Germinal center (tissue), 1 donor: Measurements from ENCODE around the gene HDAC11.
"Not testable (repeated sequence)": the region's sequence is repeated elsewhere in the genome, so short reads cannot be mapped to it uniquely, and the experiment has no call there.

Experiments used
- DNase-seq: peaks from one replicate; pipeline ENCODE4 v3.0.0; 2012; ENCODE audit warnings: mixed read lengths, low spot score

Gene HDAC11

GRCh38 chr3:13493867-13494441 lies 13.8 kb downstream of the HDAC11 start:
- no peak for DNase-seq

GRCh38 chr3:13494463-13495350 lies 14.6 kb downstream of the HDAC11 start:
- peak; percentile 25 for DNase-seq

GRCh38 chr3:13495351-13495813 lies 15.3 kb downstream of the HDAC11 start:
- no peak for DNase-seq

GRCh38 chr3:13495921-13496723 lies 16.0 kb downstream of the HDAC11 start:
- peak; percentile 45 for DNase-seq

- DNase-seq: no peak
These were observed 16.8 kb downstream of the HDAC11 start for GRCh38 chr3:13496879-13497278.

GRCh38 chr3:13497386-13497785 lies 17.3 kb downstream of the HDAC11 start:
- DNase-seq: no peak

- no peak for DNase-seq
These were observed 18.4 kb downstream of the HDAC11 start for GRCh38 chr3:13498354-13499060.

- DNase-seq: not testable (repeated sequence)
These were observed 19.1 kb downstream of the HDAC11 start for GRCh38 chr3:13499246-13499645.

GRCh38 chr3:13500133-13500885 lies 20.2 kb downstream of the HDAC11 start:
- DNase-seq: peak; percentile 18

GRCh38 chr3:13501056-13501455 lies 20.9 kb downstream of the HDAC11 start:
- no peak for DNase-seq

- no peak for DNase-seq
These were observed 21.4 kb downstream of the HDAC11 start for GRCh38 chr3:13501521-13501920.

- no peak for DNase-seq
These were observed 22.1 kb downstream of the HDAC11 start for GRCh38 chr3:13501958-13502790.

GRCh38 chr3:13502791-13503060 lies 22.6 kb downstream of the HDAC11 start:
- no peak for DNase-seq

- DNase-seq: no peak
These were observed 24.2 kb downstream of the HDAC11 start for GRCh38 chr3:13504161-13504831.

- no peak for DNase-seq
These were observed 25.3 kb downstream of the HDAC11 start for GRCh38 chr3:13505147-13506130.

- DNase-seq: no peak
These were observed 26.1 kb downstream of the HDAC11 start for GRCh38 chr3:13506239-13506638.

GRCh38 chr3:13506680-13507079 lies 26.6 kb downstream of the HDAC11 start:
- DNase-seq: no peak

GRCh38 chr3:13507247-13507569 lies 27.1 kb downstream of the HDAC11 start:
- DNase-seq: no peak
